Lower leg skin (tissue), 3 donors: Measurements from ENCODE around the gene NPHS1.

Source experiments
- CTCF ChIP-seq, 3 donors: fragments of 450-650 bp; IDR thresholded peaks; one replicate each; pipeline ENCODE4 v1.5.1; 2016; ENCODE audit warnings: antibody characterized with exemption in 3 of 3, mild to moderate bottlenecking in 3 of 3, moderate library complexity in 2 of 3
- POLR2A ChIP-seq, 2 donors: fragments of 450-650 bp; IDR thresholded peaks; one replicate each; pipeline ENCODE4 v1.6.1; 2016 to 2017; ENCODE audit warnings: antibody characterized with exemption in 2 of 2, mild to moderate bottlenecking in 1 of 2, moderate library complexity in 1 of 2

DNA sequence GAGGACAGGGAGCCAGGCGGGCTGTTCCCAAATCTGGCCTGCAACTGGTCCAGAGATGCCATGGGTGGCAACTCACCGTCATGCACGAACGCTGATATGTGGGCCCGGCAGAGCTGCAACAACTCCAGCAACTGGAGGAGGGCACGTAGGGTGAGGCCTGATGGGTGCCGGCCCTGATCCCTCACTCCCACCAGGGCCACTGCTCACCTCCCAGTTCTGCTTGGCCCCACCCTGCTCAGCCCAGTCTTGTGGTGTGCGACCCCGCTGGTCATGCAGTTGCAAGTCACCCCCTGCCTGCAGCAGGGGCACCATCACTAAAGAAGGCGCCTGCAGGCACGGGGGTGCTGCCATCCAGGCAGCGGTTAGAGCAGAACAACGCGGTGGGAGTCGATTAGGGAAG, 60.0 kb downstream of the NPHS1 start:
- TF ChIP-seq POLR2A (IDR thresholded peaks at IDR 0.05) (no peak), CTCF (IDR thresholded peaks at IDR 0.05) (no peak)
